Measurements from ENCODE around the gene SUCO.

DNA sequence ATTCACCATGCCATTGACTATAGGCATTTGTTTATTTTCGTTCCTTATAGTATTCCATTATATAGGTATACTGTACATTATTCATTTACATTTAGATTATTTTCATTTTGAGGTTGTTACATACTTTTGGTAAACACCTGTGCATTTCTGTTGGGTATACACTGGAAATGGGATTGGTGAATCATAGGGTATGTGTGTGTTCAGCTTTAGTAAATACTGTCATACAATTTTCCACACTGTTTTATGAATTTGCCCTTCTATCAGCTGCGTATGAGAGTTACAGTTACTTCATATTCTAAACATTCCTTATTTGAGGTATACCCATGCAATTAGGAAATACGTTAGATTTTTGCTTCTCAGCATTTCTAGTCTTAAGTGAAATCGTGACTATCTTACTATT is 70.9 kb downstream of the SUCO start:
- TF ChIP-seq POLR2AphosphoS5 (IDR thresholded peaks at IDR 0.05; ENCODE audit: low read depth): no peak
- TF ChIP-seq, protein P1, sequence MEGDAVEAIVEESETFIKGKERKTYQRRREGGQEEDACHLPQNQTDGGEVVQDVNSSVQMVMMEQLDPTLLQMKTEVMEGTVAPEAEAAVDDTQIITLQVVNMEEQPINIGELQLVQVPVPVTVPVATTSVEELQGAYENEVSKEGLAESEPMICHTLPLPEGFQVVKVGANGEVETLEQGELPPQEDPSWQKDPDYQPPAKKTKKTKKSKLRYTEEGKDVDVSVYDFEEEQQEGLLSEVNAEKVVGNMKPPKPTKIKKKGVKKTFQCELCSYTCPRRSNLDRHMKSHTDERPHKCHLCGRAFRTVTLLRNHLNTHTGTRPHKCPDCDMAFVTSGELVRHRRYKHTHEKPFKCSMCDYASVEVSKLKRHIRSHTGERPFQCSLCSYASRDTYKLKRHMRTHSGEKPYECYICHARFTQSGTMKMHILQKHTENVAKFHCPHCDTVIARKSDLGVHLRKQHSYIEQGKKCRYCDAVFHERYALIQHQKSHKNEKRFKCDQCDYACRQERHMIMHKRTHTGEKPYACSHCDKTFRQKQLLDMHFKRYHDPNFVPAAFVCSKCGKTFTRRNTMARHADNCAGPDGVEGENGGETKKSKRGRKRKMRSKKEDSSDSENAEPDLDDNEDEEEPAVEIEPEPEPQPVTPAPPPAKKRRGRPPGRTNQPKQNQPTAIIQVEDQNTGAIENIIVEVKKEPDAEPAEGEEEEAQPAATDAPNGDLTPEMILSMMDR (conservative IDR thresholded peaks at IDR 0.05; ENCODE audit: low read depth in 2 of 2): no peak
- TF ChIP-seq ZNF331 (CRISPR knock-in tag; IDR thresholded peaks at IDR 0.05; ENCODE audit: low read depth): no peak
- no peak for TF ChIP-seq EZH2 (IDR thresholded peaks at IDR 0.05; ENCODE audit: low read depth, unreplicated experiment)
- TF ChIP-seq EZH2phosphoT487 (IDR thresholded peaks at IDR 0.05; ENCODE audit: unreplicated experiment): no peak
- TF ChIP-seq, protein P2, sequence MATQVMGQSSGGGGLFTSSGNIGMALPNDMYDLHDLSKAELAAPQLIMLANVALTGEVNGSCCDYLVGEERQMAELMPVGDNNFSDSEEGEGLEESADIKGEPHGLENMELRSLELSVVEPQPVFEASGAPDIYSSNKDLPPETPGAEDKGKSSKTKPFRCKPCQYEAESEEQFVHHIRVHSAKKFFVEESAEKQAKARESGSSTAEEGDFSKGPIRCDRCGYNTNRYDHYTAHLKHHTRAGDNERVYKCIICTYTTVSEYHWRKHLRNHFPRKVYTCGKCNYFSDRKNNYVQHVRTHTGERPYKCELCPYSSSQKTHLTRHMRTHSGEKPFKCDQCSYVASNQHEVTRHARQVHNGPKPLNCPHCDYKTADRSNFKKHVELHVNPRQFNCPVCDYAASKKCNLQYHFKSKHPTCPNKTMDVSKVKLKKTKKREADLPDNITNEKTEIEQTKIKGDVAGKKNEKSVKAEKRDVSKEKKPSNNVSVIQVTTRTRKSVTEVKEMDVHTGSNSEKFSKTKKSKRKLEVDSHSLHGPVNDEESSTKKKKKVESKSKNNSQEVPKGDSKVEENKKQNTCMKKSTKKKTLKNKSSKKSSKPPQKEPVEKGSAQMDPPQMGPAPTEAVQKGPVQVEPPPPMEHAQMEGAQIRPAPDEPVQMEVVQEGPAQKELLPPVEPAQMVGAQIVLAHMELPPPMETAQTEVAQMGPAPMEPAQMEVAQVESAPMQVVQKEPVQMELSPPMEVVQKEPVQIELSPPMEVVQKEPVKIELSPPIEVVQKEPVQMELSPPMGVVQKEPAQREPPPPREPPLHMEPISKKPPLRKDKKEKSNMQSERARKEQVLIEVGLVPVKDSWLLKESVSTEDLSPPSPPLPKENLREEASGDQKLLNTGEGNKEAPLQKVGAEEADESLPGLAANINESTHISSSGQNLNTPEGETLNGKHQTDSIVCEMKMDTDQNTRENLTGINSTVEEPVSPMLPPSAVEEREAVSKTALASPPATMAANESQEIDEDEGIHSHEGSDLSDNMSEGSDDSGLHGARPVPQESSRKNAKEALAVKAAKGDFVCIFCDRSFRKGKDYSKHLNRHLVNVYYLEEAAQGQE (IDR thresholded peaks at IDR 0.05; ENCODE audit: unreplicated experiment): no peak
